Mammary epithelial cell (primary cell): ENCODE data around the gene LRRC74A.

Experiments
- EZH2 ChIP-seq: IDR thresholded peaks from 2 replicates; pipeline ENCODE4 v1.6.1; 2012; ENCODE audit warnings: low read length, inconsistent platforms, borderline replicate concordance
- TF ChIP-seq, protein P1 (sequence below), 2 donors: IDR thresholded peaks in 1 of 2; conservative IDR thresholded peaks in 1 of 2; 2 replicates each; pipeline ENCODE4 v1.5.1; 2011 to 2012; ENCODE audit warnings: inconsistent platforms in 2 of 2, low read length in 2 of 2, mild to moderate bottlenecking in 2 of 2, control low read depth in 1 of 2, low read depth in 1 of 2; ENCODE audit not compliant: insufficient read depth in 1 of 2; ENCODE audit errors: extremely low read depth in 1 of 2

DNA sequence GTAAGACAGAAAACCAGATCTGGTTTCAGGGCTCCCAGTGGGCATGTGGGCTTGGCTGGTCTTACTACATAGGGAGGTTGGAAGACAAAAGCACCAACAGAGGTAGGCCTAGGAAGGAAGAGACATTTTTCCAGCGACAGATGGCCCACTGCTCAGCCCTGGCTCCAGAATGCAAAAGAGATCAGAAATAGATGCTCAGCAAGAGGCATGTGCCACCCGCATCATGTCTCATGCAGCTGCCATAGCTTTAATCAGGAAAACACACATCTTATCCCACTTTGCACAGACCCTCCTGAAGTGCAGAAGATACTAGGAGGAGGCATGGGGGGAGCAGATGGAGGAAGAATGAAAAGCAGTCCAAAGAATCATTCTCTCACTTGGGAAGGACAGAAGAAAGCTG lies 39.6 kb upstream of the LRRC74A start:
- TF ChIP-seq, protein P1, sequence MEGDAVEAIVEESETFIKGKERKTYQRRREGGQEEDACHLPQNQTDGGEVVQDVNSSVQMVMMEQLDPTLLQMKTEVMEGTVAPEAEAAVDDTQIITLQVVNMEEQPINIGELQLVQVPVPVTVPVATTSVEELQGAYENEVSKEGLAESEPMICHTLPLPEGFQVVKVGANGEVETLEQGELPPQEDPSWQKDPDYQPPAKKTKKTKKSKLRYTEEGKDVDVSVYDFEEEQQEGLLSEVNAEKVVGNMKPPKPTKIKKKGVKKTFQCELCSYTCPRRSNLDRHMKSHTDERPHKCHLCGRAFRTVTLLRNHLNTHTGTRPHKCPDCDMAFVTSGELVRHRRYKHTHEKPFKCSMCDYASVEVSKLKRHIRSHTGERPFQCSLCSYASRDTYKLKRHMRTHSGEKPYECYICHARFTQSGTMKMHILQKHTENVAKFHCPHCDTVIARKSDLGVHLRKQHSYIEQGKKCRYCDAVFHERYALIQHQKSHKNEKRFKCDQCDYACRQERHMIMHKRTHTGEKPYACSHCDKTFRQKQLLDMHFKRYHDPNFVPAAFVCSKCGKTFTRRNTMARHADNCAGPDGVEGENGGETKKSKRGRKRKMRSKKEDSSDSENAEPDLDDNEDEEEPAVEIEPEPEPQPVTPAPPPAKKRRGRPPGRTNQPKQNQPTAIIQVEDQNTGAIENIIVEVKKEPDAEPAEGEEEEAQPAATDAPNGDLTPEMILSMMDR (conservative IDR thresholded peaks at IDR 0.05 in 1 of 2, IDR thresholded peaks at IDR 0.05 in 1 of 2; ENCODE audit: extremely low read depth in 1 of 2, insufficient read depth in 1 of 2, low read depth in 1 of 2, low read length in 2 of 2) = no peak
- no peak for TF ChIP-seq EZH2
